ENCODE data around the gene CYB5R3. TPM values are rescaled to one million over a fixed set of nuclear protein-coding genes. Genes with fewer than 3 reads are reported as not detected.

CYB5R3 gene
- total RNA-seq, 4 donors from 2014 or later = 138 to 294 (median 167) TPM

DNA sequence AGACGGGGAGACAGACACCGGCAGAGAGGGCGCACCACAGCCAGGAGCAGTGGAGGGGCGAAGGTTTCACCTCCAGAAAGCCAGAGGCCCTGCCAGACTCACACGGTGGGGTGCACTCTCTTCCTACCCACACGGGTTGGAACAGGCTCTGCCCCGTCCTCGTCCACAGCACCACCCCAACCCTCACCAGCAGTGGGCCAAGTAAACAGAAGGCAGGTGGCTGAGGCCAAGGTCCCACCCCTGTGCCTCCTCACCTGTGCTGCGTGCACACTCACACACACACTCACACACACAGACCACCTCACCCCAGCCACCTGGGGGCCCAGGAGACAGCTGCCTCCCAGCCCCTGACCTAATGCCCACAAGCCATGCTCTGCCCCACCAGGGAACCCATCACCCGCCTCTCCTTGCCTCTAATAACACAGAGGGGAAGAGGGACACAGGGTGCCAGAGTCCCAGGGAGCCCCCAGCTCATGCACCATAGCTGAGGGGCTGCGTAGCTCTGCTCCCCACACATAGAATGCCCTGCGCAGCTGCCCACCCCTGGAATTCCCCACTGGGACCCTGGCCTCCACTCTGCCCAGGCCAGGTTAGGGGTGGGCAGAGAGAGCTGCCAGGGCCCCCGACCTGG, 3.1 kb downstream of the CYB5R3 start:
- TF ChIP-seq POLR2A (IDR thresholded peaks at IDR 0.05) (no peak), POLR2AphosphoS5 (IDR thresholded peaks at IDR 0.05) (peak in 1 of 3 donors; percentile 24)
- peak overlapping the region; percentile 90 to 98 (median 95) for H3K27ac ChIP-seq
- H3K4me1 ChIP-seq = peaks cover 53 to 75% (median 69%) of the 10 kb centered on the region in 4 donors
- H3K27me3 ChIP-seq = no peaks in the 10 kb centered on the region
- peak overlapping the region in 2 of 4 donors; percentile 10 to 72 for H3K4me3 ChIP-seq
- WGBS, 2 donors (ENCODE audit: low coverage in 1 of 2) = 36% methylated on average over 12 of the region's 13 CpGs; no CpG with 5 or more reads in 1 of the 2 donors
- no peaks in the 10 kb centered on the region for H3K9me3 ChIP-seq
- intact Hi-C loops (cut with DNase I; ENCODE audit: low total_unique reads) (no loop called here), in situ Hi-C loops (cut with MboI; ENCODE audit: low pct_ligation_motif_present in 1 of 4, low pct_unique_long_range_greater_than_20kb in 1 of 4, low sequenced_read_pairs in 3 of 4) (no loop called here)
- DNase-seq = peak; percentile 56
- H3K36me3 ChIP-seq = no peaks in the 10 kb centered on the region

DNA sequence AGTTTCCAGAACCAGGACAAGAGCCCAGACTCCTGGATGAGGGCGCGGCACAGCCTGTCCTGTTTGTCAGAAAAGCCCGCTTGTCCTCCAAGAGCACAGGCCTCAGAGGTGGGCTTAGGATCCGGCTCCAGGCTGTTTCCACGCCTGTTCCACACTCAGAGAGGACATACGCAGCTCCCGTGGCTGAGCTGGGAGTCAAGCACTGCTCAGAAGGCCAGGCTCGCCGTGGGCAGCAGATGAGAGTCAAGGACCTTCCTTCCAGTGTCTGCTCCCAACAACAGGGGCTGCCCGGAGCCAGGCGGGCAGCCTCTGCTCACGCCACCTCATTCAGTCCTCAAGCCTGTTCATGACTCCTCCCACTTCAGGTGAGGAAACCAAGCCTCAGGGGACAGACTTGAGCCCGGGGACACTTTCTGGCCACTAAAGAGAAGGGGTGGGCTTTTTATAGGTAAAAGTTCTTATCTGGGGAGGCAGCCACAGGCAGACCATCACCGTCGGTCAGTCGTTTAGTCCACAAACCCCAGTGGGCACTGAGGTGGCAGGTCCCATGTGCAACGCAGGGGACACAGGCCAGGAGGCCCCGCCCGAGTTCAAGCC, 3.8 kb downstream of the CYB5R3 start:
- peak overlapping the region; percentile 90 to 98 (median 95) for H3K27ac ChIP-seq
- no peaks in the 10 kb centered on the region for H3K9me3 ChIP-seq
- no peak for DNase-seq
- H3K4me1 ChIP-seq = peaks cover 53 to 75% (median 69%) of the 10 kb centered on the region in 4 donors
- peak overlapping the region in 2 of 4 donors; percentile 2 to 72 for H3K4me3 ChIP-seq
- WGBS, 2 donors (ENCODE audit: low coverage in 1 of 2) = 33 to 47% methylated on average over 3 to 15 of the region's 19 CpGs
- no peaks in the 10 kb centered on the region for H3K27me3 ChIP-seq
- in situ Hi-C loops (cut with MboI; ENCODE audit: low pct_ligation_motif_present in 1 of 4, low pct_unique_long_range_greater_than_20kb in 1 of 4, low sequenced_read_pairs in 3 of 4) (no loop called here), intact Hi-C loops (cut with DNase I; ENCODE audit: low total_unique reads) (no loop called here)
- TF ChIP-seq EP300 (IDR thresholded peaks at IDR 0.05; ENCODE audit: low read depth) (no peak), POLR2AphosphoS5 (IDR thresholded peaks at IDR 0.05) (no peak), CTCF (IDR thresholded peaks at IDR 0.05) (no peak), POLR2A (IDR thresholded peaks at IDR 0.05) (no peak)
- H3K36me3 ChIP-seq = no peaks in the 10 kb centered on the region

DNA sequence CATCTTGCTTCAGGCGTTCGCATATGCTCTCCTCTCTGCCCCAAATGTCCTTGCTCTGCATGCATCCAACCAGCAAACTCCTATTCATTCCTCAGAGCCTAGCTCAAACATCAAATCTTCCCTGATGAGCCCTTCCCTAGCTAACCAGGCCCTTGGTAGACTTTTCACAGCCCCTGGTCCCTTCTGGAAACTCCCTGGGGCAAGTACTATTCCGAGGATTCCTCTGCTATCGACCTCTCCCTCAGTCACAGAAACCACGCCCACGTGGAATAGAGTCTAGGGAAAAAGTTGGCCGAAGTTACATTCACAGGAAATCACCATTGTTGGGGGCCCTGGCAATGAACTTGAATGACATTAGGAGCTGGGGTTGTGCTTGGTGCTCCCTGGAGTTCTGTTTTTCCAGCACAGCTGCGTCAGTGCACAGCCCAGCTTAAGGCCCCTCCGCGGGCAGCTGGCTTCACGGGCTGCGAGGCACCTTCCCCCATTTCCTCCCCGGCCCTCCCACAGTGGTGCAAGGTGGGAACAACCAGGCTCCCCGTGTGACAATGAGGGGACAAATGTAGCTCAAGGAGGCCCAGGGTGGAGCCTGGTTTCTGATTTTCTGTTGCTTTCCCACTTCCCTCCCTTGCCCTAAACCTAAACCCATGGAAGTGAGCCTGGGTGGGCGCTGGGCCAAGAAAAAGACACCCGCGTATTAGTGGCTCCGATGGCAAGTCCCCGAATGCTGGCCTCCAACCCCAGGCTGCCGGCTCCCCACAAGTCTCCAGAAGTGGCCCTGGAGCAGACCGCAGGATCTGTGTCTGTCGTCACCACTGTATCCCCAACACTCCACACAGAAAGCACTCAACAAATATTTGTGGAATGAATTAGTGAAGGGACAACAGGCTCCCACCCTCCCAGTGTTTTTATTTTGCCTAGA, 4.5 kb downstream of the CYB5R3 start:
- no peak for TF ChIP-seq EP300 (IDR thresholded peaks at IDR 0.05; ENCODE audit: low read depth)
- no peak for TF ChIP-seq CTCF (IDR thresholded peaks at IDR 0.05)
- TF ChIP-seq POLR2A (IDR thresholded peaks at IDR 0.05) = no peak
- TF ChIP-seq POLR2AphosphoS5 (IDR thresholded peaks at IDR 0.05) = no peak
- intact Hi-C loops (cut with DNase I; ENCODE audit: low total_unique reads) = no loop called here
- Histone ChIP-seq H3K27me3 (no peaks in the 10 kb centered on the region), H3K27ac (peak overlapping the region; percentile 90 to 98 (median 95)), H3K4me1 (peaks cover 53 to 74% (median 69%) of the 10 kb centered on the region in 4 donors), H3K36me3 (no peaks in the 10 kb centered on the region), H3K9me3 (no peaks in the 10 kb centered on the region), H3K4me3 (peak overlapping the region in 1 of 4 donors; percentile 72)
- in situ Hi-C loops (cut with MboI; ENCODE audit: low pct_ligation_motif_present in 1 of 4, low pct_unique_long_range_greater_than_20kb in 1 of 4, low sequenced_read_pairs in 3 of 4) = no loop called here
- DNase-seq = peak; percentile 51
- WGBS, 2 donors (ENCODE audit: low coverage in 1 of 2) = 33 to 64% methylated on average over 3 to 22 of the region's 22 CpGs

- Histone ChIP-seq H3K36me3 (no peaks in the 10 kb centered on the region), H3K27ac (peak overlapping the region; percentile 90 to 98 (median 95)), H3K9me3 (no peaks in the 10 kb centered on the region), H3K4me3 (no peak overlapping the region), H3K27me3 (no peaks in the 10 kb centered on the region), H3K4me1 (peaks cover 53 to 71% (median 66%) of the 10 kb centered on the region in 4 donors)
- WGBS, 2 donors (ENCODE audit: low coverage in 1 of 2) = 86% methylated on average over 10 of the region's 14 CpGs; no CpG with 5 or more reads in 1 of the 2 donors
- intact Hi-C loops (cut with DNase I; ENCODE audit: low total_unique reads) = no loop called here
- DNase-seq = no peak
- TF ChIP-seq CTCF (IDR thresholded peaks at IDR 0.05) (no peak), EP300 (IDR thresholded peaks at IDR 0.05; ENCODE audit: low read depth) (no peak), POLR2AphosphoS5 (IDR thresholded peaks at IDR 0.05) (no peak)
- in situ Hi-C loops (cut with MboI; ENCODE audit: low pct_ligation_motif_present in 1 of 4, low pct_unique_long_range_greater_than_20kb in 1 of 4, low sequenced_read_pairs in 3 of 4) = no loop called here
Observed at GRCh38 chr22:42643634-42644421, 5.4 kb downstream of the CYB5R3 start.
